HepG2 (cell line): Measurements from ENCODE around the gene CSTPP1. TPM values are rescaled to one million over a fixed set of nuclear protein-coding genes. Genes with fewer than 3 reads are reported as not detected.
A peak's percentile ranks its signal among the peaks of the same experiment; 100 is the strongest.

Experiments
- ARHGAP35 ChIP-seq: sonication (generic); formaldehyde crosslinking; IDR thresholded peaks from 2 replicates; pipeline ENCODE4 v1.9.0; 2022; ENCODE audit warnings: mild to moderate bottlenecking, inconsistent platforms, moderate library complexity, missing genetic modification reagents, borderline replicate concordance
- CBFB ChIP-seq: sonication (generic); formaldehyde crosslinking; IDR thresholded peaks from 2 replicates; pipeline ENCODE4 v1.4.0; 2020; ENCODE audit warnings: missing genetic modification reagents
- FIP1L1 ChIP-seq: fragments of 200-400 bp; formaldehyde crosslinking; IDR thresholded peaks from 2 replicates; pipeline ENCODE4 v1.6.1; 2018; ENCODE audit warnings: low read depth, mild to moderate bottlenecking, low read length, moderate library complexity, borderline replicate concordance; ENCODE audit not compliant: insufficient read depth
- GRHL1 ChIP-seq: sonication (generic); formaldehyde crosslinking; conservative IDR thresholded peaks from 2 replicates; pipeline ENCODE4 v1.8.0; 2022; ENCODE audit warnings: missing genetic modification reagents
- HNRNPH1 ChIP-seq: fragments of 200-400 bp; formaldehyde crosslinking; optimal IDR thresholded peaks from 2 replicates; pipeline ENCODE3; 2017; ENCODE audit warnings: mild to moderate bottlenecking, low read depth, low read length
- MEF2D ChIP-seq: sonication (generic); formaldehyde crosslinking; IDR thresholded peaks from 2 replicates; pipeline ENCODE4 v1.5.1; 2020; ENCODE audit warnings: mild to moderate bottlenecking, missing genetic modification reagents
- MTF2 ChIP-seq: sonication (generic); formaldehyde crosslinking; IDR thresholded peaks from 2 replicates; pipeline ENCODE4 v1.5.0; 2020; ENCODE audit warnings: missing genetic modification reagents, borderline replicate concordance
- PHF20 ChIP-seq: sonication (generic); formaldehyde crosslinking; IDR thresholded peaks from 2 replicates; pipeline ENCODE4 v1.5.0; 2020; ENCODE audit warnings: mild to moderate bottlenecking, missing genetic modification reagents
- PHF21A ChIP-seq: sonication (generic); formaldehyde crosslinking; IDR thresholded peaks from 2 replicates; pipeline ENCODE4 v1.5.0; 2020; ENCODE audit warnings: mild to moderate bottlenecking, missing genetic modification reagents
- RBM39 ChIP-seq: fragments of 200-400 bp; formaldehyde crosslinking; IDR thresholded peaks from one replicate; pipeline ENCODE4 v1.6.1; 2018; ENCODE audit warnings: antibody characterized with exemption, mild to moderate bottlenecking, low read depth, low read length; ENCODE audit not compliant: poor library complexity, severe bottlenecking
- STAG1 ChIP-seq: sonication (generic); formaldehyde crosslinking; IDR thresholded peaks from 2 replicates; pipeline ENCODE4 v1.4.0; 2020; ENCODE audit warnings: missing genetic modification reagents
- ZNF572 ChIP-seq: sonication (generic); formaldehyde crosslinking; IDR thresholded peaks from 2 replicates; pipeline ENCODE4 v1.5.1; 2020; ENCODE audit warnings: mild to moderate bottlenecking, missing genetic modification reagents
- ZNF619 ChIP-seq: sonication (generic); formaldehyde crosslinking; IDR thresholded peaks from 2 replicates; pipeline ENCODE4 v1.4.0; 2020; ENCODE audit warnings: mild to moderate bottlenecking, missing genetic modification reagents
- ZNF772 ChIP-seq: sonication (generic); formaldehyde crosslinking; IDR thresholded peaks from 2 replicates; pipeline ENCODE4 v1.5.0; 2020; ENCODE audit warnings: mild to moderate bottlenecking, missing genetic modification reagents
- ZNF790 ChIP-seq: sonication (generic); formaldehyde crosslinking; IDR thresholded peaks from 2 replicates; pipeline ENCODE4 v1.8.0; 2022; ENCODE audit warnings: missing genetic modification reagents, mild to moderate bottlenecking, borderline replicate concordance
- polyA plus RNA-seq, 8 experiments: library from polyadenylated mRNA; depleted of rRNA in 3 of 8; stranded (reverse) in 7 of 8; unstranded in 1 of 8; fragments of >200 nt; fragmentation: Illumina TruSeq in 4 of 8; extraction: Trizol in 4 of 8; gene quantifications; 2 replicates each; pipeline versions ENCODE4 v1.2.1 to v1.2.3, GENCODE V29; 2011 to 2016; ENCODE audit warnings: low read depth in 4 of 8, missing spikeins in 1 of 8, mixed read lengths in 1 of 8; ENCODE audit not compliant: insufficient read depth in 1 of 8
- total RNA-seq, 5 experiments: library from RNA; depleted of rRNA; stranded (reverse); fragments of >200 nt; fragmentation: Illumina TruSeq; extraction: Trizol; gene quantifications; 2 replicates each; pipeline ENCODE4 v1.2.3, GENCODE V29; 2016; ENCODE audit warnings: low read depth in 1 of 5
- TF ChIP-seq, protein P1 (sequence below): sonication (generic); formaldehyde crosslinking; IDR thresholded peaks from 2 replicates; pipeline ENCODE4 v1.8.0; 2022; ENCODE audit warnings: mild to moderate bottlenecking, missing genetic modification reagents, moderate library complexity
- TF ChIP-seq, protein P2 (sequence below): sonication (generic); formaldehyde crosslinking; IDR thresholded peaks from 2 replicates; pipeline ENCODE4 v1.4.0; 2020; ENCODE audit warnings: low read depth, mild to moderate bottlenecking, missing genetic modification reagents
- TF ChIP-seq, protein P3 (sequence below): sonication (generic); formaldehyde crosslinking; IDR thresholded peaks from 2 replicates; pipeline ENCODE4 v1.4.0; 2020; ENCODE audit warnings: mild to moderate bottlenecking, missing genetic modification reagents
- TF ChIP-seq, protein P4 (sequence below): sonication (generic); formaldehyde crosslinking; IDR thresholded peaks from 2 replicates; pipeline ENCODE4 v1.4.0; 2020; ENCODE audit warnings: missing genetic modification reagents, borderline replicate concordance
- TF ChIP-seq, protein P5 (sequence below): sonication (generic); formaldehyde crosslinking; IDR thresholded peaks from 2 replicates; pipeline ENCODE4 v1.4.0; 2020; ENCODE audit warnings: missing genetic modification reagents; ENCODE audit errors: not compliant biosample characterization

The CSTPP1 gene
- total and polyA plus RNA-seq, 2 of the 13 experiments (the other 11 are each of a cell fraction or from before 2014, with no cell fraction given), result 12.3 to 14.6 TPM

DNA sequence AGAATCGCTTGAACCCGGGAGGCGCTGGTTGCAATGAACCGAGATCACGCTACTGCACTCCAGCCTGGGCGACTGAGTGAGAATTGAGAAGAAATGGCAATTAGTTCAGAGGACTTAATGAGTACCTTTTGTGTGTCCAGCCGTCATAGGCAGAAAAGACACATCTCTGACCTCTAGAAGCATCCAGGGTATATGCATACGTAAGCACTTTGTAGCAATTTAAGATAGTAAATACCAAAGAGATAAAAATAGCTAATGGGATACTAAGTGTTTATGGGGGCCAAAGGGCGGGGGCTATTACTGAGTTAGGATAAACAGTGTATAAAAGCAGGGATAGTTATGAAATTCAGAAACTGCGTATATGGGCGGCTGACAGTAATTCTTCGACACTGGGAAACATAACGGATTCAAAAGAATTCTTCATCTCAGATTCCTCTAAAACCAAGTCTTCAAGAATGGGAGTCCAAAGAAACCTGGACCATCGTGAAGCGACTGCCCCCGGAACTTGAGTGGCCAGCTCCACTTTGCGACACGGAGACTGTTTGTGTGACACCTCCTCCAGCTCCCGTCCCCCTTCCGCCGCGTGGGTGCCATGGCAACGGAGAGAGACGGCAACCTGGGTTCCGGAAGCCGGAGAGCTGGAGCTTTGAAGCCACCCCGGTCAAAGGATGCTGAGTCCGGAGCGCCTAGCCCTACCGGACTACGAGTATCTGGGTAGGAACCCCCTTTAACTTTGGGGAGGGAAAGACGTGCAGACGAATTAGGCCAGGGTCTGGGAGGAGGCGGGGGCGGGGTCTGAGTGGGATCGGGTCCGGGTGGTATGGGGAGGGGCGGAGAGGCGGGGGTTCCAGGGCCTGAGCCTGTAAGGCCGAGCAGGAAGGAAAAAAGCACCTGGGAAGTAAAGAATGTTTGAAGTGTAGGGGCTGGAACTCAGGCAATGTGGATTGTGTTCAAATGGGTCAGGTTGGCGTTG lies at the start of gene CSTPP1 (continued):
- no peak for TF ChIP-seq GRHL1 (CRISPR knock-in tag)
- TF ChIP-seq, protein P1, sequence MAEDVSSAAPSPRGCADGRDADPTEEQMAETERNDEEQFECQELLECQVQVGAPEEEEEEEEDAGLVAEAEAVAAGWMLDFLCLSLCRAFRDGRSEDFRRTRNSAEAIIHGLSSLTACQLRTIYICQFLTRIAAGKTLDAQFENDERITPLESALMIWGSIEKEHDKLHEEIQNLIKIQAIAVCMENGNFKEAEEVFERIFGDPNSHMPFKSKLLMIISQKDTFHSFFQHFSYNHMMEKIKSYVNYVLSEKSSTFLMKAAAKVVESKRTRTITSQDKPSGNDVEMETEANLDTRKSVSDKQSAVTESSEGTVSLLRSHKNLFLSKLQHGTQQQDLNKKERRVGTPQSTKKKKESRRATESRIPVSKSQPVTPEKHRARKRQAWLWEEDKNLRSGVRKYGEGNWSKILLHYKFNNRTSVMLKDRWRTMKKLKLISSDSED (CRISPR knock-in tag), result no peak
- TF ChIP-seq ZNF772 (CRISPR knock-in tag), result no peak
- TF ChIP-seq, protein P2, sequence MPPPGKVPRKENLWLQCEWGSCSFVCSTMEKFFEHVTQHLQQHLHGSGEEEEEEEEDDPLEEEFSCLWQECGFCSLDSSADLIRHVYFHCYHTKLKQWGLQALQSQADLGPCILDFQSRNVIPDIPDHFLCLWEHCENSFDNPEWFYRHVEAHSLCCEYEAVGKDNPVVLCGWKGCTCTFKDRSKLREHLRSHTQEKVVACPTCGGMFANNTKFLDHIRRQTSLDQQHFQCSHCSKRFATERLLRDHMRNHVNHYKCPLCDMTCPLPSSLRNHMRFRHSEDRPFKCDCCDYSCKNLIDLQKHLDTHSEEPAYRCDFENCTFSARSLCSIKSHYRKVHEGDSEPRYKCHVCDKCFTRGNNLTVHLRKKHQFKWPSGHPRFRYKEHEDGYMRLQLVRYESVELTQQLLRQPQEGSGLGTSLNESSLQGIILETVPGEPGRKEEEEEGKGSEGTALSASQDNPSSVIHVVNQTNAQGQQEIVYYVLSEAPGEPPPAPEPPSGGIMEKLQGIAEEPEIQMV (CRISPR knock-in tag), result 0 out of 2 replicates have a peak, but pooled peaks have one; percentile 35
- TF ChIP-seq ZNF619 (CRISPR knock-in tag), result no peak
- TF ChIP-seq, protein P3, sequence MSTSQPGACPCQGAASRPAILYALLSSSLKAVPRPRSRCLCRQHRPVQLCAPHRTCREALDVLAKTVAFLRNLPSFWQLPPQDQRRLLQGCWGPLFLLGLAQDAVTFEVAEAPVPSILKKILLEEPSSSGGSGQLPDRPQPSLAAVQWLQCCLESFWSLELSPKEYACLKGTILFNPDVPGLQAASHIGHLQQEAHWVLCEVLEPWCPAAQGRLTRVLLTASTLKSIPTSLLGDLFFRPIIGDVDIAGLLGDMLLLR (CRISPR knock-in tag), result no peak
- TF ChIP-seq HNRNPH1, result no peak
- TF ChIP-seq ARHGAP35, result no peak
- no peak for TF ChIP-seq STAG1
- no peak for TF ChIP-seq ZNF790 (CRISPR knock-in tag)
- no peak for TF ChIP-seq MTF2 (CRISPR knock-in tag)
- peak; percentile 94 for TF ChIP-seq PHF20 (CRISPR knock-in tag)
- no peak for TF ChIP-seq ZNF572 (CRISPR knock-in tag)
- TF ChIP-seq CBFB (CRISPR knock-in tag), result no peak
- TF ChIP-seq, protein P4, sequence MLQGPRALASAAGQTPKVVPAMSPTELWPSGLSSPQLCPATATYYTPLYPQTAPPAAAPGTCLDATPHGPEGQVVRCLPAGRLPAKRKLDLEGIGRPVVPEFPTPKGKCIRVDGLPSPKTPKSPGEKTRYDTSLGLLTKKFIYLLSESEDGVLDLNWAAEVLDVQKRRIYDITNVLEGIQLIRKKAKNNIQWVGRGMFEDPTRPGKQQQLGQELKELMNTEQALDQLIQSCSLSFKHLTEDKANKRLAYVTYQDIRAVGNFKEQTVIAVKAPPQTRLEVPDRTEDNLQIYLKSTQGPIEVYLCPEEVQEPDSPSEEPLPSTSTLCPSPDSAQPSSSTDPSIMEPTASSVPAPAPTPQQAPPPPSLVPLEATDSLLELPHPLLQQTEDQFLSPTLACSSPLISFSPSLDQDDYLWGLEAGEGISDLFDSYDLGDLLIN (CRISPR knock-in tag), result no peak
- TF ChIP-seq FIP1L1, result no peak
- no peak for TF ChIP-seq PHF21A
- TF ChIP-seq, protein P5, sequence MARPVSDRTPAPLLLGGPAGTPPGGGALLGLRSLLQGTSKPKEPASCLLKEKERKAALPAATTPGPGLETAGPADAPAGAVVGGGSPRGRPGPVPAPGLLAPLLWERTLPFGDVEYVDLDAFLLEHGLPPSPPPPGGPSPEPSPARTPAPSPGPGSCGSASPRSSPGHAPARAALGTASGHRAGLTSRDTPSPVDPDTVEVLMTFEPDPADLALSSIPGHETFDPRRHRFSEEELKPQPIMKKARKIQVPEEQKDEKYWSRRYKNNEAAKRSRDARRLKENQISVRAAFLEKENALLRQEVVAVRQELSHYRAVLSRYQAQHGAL (CRISPR knock-in tag), result no peak
- peak; percentile 23; the same call in 1 of the 2 replicates for TF ChIP-seq MEF2D
- TF ChIP-seq RBM39, result peak; percentile 74
